Measurements from ENCODE around the gene GRIN2C.
"Not testable (repeated sequence)": the region's sequence is repeated elsewhere in the genome, so short reads cannot be mapped to it uniquely, and the experiment has no call there.

The GRIN2C gene

DNA sequence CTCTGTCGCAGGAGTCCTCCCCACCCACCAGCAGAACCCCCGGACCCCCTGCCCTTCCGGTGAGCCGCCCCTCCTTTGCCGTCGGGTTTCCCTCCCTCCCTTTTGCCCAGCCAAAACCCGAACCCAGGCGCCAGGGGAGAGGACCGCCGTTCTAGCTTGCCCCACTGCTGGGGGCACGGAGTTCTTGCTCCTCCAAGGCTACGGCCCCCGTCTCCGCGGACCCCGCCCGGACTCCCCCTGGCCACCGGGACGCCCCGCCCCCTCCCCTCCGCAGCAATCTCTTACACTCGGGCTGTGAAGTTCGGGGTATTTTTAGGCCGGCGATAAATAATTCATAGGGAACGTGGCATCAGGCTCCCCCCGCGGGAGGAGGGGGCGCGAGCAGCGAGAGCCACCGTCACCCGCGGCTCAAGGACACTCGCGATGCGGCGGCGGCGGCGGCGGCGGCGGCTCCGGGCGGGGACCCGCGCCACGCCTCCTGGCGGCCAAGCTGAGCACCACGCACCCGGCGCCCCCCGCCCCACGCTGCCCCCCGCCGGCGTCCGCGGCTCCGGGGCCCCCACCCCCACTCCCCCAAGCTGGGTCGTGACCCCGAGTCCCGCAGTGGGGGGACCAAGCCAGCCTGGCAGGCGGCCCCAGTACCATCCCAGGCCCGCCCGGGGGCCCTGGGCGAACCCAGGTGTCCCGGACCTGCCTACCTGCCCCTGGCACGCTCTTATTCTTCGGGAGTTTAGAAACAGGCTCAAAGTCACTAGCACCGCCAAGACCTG, at the start of gene GRIN2C:
TSS of gene GRIN2C (minus strand) at position 427 of the 770 bp plus-strand sequence. CDS start 4,793 bp downstream, outside the sequence.
- no peak for DNase-seq

DNA sequence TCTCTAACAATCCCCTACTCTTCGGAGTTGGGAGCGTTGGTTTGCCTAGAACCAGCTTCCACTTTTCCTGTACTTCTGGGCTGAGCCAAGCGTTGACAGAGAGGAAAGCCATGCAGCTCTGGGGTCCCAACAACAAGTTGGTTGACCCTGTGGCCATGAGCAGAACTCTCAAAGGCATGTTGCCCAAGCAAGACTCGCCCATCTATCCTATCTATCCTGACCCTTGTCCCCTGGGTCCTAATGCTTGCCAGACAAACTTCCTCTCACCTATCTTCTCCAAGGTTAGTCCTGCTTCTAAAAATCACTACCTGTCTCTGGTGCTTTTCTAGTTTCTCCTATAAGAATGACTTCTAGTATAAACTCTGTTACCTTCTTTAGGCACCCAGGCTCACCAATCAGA, 49.4 kb upstream of the GRIN2C start:
- DNase-seq, result not testable (repeated sequence)

DNA sequence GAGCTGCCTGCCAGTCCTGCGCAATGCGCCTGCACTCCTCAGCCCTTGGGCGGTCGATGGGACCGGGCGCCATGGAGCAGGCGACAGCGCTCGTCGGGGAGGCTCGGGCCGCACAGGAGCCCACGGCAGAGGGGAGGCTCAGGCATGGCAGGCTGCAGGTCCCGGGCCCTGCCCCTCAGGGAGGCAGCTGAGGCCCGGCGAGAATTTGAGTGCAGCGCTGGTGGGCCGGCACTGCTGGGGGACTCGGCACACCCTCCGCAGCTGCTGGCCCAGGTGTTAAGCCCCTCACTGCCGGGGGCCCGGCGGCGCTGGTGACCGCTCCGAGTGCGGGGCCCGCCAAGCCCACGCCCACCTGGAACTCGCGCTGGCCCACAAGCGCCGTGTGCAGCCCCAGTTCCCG, 47.3 kb upstream of the GRIN2C start:
- no peak for DNase-seq

DNA sequence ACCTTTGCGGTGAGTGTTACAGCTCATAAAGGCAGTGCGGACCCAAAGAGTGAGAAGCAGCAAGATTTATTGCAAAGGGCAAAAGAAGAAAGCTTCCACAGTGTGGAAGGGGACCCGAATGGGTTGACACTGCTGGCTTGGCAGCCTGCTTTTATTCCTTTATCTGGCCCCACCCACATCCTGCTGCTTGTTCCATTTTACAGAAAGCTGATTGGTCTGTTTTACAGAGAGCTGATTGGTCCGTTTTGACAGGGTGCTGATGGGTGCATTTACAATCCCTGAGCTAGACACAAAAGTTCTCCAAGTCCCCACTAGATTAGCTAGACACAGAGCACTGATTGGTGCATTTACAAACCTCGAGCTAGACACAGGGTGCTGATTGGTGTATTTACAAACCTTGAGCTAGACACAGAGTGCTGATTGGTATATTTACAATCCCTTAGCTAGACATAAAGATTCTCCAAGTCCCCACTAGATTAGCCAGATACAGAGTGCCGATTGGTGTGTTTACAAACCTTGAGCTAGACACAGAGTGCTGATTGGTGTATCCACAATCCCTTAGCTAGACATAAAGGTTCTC, 46.6 kb upstream of the GRIN2C start:
- not testable (repeated sequence) for DNase-seq

DNA sequence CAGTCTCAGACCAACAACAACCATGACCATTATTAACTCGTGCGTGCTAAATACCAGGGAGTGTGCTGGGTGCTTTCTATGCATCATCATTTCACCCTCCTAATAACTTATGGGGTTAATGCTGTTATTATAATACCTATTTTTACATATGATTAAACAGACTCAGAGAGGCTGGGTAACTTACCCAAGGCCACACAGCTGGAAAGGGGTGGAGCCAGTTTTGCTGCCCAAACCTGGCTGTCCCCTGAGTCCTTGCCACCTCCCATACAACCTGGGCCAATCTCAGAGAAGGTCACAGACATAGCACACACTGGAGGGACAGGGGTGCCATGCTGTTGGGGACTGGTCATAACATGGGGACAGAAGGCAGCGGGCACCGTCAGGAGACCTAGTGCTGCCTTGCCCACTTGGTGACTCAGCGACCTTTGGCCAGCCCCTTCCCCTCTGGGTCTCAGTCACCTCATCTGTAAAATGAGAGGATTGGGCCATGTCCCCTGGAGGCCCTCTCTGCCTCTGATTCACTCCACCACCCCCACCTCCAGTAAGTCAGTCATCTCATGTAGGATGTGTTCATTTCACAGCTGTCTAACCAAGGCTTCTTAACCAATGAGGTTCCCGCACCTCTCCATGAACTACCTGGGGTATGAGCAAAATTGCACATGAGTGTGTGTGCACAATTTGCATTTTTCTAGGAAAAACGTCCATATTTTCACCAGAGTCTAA, 45.2 kb upstream of the GRIN2C start:
- DNase-seq, result no peak

DNA sequence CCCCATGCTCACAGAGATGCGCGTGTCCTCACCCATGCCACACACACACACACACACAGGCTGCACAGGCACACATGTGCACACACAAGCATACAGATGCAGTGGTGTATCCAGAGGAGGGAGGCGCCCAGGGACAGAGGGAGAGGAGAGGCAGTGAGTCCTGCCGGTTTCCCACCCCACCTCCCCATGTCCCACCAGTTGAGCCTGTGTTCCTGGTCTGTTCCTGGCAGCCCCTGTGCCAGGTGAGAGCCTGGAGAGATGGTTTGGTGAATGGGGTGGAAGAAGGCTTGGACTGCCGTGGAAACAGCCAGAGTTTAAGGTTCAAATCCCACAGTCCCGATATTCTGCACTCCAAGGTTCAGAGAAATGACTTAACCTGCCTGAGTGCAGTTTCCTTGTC, 44.0 kb upstream of the GRIN2C start:
- DNase-seq, result no peak

DNA sequence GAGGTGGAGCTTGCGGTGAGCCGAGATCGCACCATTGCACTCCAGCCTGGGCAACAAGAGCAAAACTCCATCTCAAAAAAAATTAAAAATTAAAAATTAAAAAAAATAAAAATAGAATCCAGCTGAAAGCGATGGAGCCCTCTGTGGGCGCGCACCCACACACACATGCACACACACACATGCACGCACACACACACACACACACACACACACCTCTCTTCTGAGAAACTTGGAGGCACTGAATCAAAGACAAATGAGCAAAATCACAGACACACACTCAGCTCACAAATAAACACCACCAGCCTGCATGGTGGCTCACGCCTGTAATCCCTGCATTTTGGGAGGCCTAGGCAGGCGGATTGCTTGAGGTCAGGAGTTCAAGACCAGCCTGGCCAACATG, 43.3 kb upstream of the GRIN2C start:
- DNase-seq, result no peak

DNA sequence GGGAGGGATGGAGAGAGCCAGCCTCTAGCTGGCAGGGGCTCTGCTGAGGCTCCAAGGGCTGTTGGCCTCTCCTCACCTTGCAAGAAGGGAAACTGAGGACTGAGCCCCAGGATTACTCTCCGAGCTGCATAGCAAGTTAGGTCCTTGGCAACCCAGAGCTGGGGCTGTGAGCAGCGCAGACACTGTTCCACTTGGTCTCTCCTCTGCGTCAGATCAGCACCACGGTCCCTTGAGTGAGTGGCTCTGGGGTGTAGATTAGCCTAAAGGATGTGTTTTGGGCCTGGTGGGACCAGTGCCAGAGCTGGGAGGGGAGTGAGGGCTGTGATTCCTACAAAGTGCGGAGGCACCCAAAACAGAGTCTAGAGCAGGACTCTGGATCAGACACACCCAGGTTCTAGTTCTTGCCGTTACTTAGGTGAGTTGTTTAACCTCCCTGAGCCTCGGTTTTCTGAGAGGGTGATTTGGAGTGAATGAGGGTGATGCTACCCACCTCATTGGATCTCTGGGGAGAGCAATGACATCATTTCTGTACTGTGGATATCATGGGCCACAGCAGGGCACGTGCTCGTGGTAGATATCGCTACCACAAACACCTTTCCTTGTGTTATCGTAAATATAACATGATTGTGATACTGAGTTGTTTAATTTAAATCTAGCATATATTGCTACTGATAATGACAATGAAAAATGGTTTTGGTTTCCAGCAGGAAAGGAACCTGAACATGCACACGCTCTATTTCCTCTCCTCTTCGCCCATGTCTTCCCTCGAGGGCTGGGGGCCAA, 41.9 kb upstream of the GRIN2C start:
- no peak for DNase-seq

DNA sequence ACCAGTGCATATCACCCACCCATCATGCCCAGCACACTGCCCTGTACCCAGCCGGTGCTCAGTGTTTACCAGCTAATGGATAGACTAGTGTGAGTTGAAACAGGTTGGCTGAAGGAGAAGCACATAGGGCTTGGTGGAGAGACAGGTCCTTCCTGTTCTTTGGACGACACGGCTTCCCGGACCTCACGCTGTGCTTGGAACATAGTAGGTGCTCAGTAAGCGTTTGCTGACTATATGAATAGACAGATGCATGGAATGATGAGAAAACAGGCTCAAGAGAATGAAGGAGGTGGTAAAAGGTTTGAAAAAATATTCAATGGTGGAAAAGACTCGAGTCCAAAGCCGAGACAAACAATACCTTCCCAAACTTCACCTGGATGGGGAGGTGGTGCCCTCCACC, 40.5 kb upstream of the GRIN2C start:
- no peak for DNase-seq

DNA sequence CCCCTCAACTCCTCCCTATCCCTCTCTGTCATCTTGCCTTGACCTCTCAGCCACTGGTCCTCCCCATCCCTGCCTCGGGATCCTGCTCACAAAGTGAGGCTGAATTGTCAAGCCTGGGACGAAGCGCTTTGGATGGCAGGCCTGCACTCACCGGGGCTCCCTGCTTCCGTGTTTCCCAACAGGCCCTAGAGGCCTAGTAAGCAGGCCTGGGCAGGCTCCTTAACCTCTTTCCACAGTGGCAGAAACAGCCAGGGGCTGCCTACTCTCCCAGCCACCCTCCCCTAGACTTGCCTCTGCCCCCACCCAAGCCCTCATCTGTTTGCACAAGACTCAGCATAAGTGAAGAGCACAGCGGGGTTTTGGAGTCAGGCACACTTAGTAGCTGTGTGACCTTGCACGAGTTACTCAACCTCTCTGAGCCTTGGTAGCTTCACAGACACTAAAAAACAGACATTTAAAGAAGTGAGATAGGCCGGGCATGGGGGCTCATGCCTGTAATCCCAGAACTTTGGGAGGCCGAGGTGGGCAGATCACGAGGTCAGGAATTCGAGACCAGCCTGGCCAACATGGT, 38.8 kb upstream of the GRIN2C start:
- no peak for DNase-seq

DNA sequence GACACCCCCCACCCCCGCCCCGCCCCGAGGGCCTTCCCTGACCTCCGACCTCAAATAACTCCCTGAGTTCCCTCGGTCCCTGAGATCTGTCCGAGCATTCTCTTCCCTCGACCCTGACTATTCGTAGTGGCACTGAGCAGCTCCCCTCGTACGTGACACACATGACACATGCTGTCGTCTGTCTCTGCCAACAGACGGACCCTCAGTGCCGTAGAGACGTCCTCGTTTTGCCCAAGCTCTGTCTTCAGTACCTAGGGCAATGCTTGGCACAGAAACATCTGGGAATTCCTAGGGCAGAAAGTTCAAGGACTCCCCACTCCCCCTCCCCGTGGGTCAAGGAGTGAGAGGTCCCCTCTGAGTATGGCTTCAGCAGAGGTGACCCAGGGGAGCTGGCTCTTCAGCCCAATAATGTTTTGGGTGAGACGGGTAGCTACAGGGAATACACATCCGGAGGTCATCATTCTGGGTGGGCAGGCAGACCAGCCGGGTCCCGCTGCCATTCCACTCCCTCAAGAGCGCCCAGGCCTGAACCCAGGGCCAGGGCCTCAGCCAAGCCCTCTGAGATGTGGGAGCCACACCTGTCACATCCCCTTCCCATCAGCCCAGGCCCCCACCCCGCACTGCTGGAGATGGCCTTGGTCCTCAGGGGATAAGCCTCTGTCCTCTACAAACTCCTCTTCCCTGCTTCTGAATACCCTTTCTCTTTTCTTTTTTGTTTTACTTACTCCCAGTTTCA, 34.4 kb upstream of the GRIN2C start:
- no peak for DNase-seq

DNA sequence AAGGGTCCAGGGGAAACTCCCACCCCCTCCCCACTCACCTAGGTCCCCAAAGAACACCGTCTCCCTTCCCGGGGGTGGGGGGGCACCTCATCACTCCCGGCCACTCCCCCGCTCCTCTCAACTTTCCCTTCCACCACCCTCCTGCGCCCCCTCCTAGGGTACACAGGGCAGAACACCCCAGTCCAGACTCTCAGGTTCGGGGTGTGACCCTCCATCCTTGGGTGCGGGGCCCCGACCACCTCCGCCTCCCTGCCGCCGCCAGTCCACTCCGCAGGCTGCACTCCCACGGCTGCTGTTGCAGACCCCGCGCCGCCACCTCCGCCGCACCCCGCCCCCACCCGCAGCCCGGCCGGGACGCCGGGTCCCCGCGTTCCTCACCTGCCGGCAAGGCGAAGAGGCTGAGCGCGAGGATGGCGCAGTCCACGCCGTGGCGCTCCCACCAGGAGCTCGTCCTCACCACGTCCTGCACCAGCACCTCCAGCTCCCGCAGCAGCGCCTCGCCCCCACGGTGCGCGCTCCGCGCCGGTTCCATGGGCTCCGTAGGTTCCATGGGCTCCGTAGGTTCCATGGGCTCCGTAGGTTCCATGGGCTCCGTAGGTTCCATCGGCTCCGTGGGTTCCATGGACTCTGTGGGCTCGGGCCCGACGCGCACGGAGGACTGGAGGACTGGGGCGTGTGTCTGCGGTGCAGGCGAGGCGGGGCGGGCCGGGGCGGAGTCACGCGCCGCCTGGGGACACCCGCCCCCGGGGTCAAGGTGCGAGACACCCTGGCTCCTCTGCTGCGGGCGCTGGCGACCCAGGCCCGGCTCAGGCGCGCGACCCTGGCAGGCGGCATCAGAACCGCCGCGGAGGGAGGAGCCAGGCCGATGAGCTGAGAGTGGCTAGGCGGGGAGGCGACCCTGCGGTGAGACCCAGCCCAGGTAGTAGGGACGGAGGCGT, 33.6 kb upstream of the GRIN2C start, which contains the start of gene FADS6:
TSS of gene FADS6 (minus strand) at position 660 of the 938 bp plus-strand sequence. CDS start at position 622, 38 bp downstream.
- no peak for DNase-seq

DNA sequence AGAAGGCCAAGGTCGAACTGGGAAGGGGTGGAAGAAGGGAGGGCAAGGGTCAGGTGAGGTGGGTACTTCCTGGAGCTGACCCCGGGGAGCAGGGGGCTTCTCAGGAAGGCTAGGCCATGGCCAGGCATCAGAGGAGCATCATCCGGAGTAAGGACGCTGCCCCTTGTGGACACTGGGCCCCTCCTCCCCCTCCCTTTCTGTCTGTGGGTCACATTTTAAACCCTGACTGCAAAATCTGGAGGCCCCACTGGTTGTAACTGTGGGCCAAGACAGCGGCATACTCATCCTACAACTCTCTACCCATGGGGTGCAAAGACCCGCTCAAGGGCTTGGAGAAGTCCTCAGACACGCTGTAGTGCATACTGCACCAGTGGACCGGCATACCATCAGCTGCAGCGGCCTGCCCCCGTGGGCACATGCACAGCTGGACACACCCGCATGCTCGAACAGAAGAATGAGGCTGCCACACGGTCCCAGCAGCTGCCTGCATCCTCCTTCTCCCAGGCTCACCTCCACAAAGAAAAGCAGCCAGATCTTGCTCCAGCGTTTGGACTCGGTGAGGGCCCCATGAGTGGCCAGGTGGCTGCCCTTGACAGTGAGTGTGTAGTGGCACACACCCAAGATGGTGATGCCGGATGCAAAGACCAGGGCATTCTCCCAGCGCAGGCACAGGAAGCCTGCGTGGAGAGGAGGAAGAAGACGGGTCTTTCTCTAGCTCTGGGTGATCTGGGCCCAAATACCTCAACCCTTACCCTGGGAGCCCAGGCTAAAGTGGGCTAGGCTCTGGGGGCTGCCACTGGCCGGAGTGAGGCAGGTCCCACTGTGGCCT, 32.5 kb upstream of the GRIN2C start:
- no peak for DNase-seq

DNA sequence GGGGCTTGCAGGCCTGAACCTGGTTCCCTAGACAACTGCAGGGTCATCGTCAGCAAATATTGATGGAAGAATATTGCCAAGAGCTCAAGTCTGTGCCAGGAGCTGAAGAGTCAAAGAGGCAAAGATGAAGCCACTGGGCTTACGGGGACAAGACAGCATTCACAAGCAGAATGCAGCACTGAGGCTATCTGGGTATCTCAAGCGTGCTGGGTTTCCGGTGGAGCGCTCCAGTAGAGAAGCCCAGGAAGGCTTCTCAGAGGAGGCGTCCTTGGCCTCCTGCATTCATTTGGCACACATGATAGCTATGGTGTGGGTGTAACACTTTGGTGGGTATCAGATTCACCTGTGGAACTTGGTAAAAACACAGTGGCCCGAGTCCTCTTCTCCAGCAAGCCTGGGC, 30.9 kb upstream of the GRIN2C start:
- DNase-seq, result no peak

DNA sequence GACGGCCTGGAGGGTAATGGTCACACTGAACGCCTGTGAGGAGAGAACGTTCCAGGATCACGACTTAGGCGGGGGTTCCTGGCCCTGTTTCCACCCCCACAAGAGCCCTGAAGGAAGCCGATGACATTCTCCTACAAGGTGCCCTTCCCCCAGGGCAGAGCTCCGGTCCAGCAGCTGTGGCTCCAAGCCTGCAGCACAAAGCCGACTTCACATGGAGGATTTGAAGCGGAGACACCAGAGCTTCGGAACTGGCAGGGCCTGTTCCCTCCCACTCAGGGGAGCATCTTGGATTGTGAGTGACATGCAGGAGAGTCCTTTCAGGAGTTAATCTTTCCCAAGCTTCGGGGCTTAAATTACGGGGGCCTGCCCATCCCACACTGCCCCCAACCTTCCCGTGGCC, 28.8 kb upstream of the GRIN2C start:
- no peak for DNase-seq

DNA sequence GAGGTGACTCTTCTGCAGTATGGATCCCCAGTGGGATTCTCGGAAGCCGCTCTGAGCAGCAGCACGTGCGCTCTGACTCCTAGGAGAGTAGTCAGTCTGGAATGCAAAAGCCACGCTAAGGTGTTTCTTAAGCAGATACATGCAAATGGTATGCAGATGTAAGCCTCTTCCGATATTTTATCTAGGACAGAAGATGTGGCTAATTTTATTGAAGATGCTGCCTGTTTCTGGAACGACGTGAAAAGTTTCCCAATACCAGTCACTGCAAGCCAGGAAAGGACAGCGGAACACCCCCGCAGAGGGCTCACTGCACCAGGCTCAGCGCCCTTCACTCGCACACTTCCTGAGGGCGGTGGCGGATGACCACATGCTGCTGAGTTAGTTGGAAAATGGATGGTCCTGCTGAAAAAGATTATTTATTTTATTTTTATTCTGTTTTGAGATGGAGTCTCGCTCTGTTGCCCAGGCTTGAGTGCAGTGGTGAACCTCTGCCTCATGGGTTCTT, 23.6 kb upstream of the GRIN2C start:
- no peak for DNase-seq

DNA sequence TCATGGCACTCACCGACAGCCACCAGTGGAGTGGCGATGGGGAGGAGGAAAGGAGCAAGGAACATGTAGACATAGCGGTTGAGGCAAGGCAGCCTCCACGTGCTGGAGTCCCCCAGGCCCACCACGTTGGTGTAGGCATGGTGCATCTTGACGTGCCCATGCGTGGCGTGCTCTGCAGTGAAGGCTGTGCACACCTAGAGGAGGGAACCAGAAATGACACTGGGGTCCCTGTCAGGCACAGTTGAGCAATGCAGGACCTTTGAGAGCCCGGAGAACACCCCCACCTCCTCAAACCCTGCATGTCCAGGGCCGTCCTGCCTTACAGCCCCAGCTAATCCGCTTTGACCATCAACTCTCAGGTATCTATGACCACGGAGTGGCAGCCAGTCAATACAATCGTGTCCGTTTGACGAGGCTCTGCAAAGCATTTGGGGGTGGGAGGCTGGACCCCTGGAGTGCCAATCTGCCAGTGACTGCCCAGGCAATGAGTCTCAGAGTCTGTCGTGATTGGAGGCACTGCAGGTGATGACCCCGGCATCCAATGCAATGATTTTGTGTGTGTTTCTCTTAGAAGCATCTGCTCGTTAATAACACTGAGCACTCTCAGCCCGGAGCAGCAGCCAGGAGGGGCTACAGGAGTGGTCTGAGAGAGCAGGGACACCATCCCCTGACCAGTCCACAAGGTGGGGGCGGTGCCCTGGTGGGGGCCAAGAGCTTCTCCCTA, 23.0 kb upstream of the GRIN2C start:
- DNase-seq, result no peak

DNA sequence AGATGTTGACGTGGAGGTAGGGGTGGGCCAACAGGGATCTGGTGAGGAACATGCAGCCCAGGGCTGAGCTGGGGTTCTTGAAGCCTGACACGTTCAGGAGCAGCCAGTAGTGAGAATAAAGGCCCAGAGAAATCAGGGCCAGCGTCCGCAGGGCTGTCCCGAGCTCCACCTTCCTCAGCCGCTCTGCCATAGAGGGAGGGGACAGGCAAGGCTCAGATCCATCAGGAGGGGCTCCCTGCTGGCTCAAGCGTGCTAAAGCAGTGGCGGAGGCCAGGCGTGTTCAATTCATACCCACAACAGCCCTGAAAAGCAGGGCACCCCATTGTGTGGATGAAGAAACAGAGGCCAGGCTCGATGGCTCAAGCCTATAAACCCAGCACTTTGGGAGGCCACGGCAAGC, 21.4 kb upstream of the GRIN2C start:
- no peak for DNase-seq

DNA sequence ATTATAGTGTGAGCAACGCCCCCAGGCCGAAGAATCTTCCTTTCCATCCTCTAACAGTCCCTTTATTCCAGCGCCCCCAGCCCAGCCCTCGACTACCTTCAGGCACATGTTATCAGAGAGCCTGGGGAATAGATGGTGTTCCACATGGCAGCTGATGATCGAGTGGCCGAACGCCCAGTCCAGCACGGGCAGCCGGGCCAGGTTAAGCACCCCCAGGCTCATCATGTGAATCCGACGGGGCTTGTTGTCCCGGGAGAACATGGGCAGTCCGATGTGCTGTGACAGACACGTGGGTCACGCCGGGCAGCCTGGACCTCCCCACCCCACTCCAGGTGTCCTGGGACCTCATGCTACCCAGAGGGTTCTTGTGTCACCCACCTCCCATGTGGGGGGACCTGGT, 19.6 kb upstream of the GRIN2C start:
- no peak for DNase-seq

All from NCI-H1436 treated with DMSO at 0.1 percent for 48 hours (cell line).